GM12875 (cell line): ENCODE data around the gene RGS6.

Experiments used
- H3K4me3 ChIP-seq: one replicate; pipeline ENCODE4 v1.5.1; 2011; ENCODE audit warnings: low read depth, low read length, control low read depth
- TF ChIP-seq, protein P1 (sequence below): IDR thresholded peaks from 2 replicates; pipeline ENCODE4 v1.5.1; 2011; ENCODE audit warnings: low read depth, mild to moderate bottlenecking, control low read depth, inconsistent platforms, low read length, moderate library complexity, borderline replicate concordance; ENCODE audit not compliant: insufficient read depth

The RGS6 gene

DNA sequence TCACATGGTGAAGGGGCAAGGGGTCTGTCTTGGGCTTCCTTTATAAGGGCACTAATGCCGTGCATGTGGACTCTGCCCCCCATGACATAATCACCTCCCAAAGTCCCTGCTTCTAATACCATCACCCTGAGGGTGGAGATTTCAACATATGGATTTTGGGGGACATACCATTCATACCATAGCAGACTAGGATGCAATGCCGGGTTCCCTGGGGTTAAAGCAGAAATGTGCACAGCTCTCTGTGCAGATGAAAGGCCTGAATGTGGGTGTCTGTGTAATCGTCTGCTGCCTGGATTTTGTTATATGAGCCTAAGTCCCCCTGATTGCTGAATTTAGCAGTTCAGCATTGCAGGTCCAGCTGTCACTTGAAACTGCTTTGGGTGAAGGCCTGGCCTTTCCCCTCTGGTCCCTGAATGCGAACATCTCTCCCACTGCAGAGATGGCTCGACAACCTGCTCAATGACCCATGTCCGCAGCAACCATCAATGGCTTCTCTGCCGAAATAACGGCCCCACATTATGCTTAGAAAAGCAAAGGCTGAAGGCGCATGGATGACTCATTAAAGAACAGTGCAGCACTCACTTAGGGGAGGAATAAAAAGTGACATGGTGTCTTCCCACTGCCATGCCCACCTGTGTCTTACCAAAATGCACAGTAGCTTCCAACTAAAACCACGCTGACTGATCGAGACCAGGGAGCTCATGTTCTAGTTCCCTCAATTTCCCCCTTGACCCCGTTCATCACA lies 675.3 kb downstream of the RGS6 start:
- no peak overlapping the region for H3K4me3 ChIP-seq
- TF ChIP-seq, protein P1, sequence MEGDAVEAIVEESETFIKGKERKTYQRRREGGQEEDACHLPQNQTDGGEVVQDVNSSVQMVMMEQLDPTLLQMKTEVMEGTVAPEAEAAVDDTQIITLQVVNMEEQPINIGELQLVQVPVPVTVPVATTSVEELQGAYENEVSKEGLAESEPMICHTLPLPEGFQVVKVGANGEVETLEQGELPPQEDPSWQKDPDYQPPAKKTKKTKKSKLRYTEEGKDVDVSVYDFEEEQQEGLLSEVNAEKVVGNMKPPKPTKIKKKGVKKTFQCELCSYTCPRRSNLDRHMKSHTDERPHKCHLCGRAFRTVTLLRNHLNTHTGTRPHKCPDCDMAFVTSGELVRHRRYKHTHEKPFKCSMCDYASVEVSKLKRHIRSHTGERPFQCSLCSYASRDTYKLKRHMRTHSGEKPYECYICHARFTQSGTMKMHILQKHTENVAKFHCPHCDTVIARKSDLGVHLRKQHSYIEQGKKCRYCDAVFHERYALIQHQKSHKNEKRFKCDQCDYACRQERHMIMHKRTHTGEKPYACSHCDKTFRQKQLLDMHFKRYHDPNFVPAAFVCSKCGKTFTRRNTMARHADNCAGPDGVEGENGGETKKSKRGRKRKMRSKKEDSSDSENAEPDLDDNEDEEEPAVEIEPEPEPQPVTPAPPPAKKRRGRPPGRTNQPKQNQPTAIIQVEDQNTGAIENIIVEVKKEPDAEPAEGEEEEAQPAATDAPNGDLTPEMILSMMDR = no peak

DNA sequence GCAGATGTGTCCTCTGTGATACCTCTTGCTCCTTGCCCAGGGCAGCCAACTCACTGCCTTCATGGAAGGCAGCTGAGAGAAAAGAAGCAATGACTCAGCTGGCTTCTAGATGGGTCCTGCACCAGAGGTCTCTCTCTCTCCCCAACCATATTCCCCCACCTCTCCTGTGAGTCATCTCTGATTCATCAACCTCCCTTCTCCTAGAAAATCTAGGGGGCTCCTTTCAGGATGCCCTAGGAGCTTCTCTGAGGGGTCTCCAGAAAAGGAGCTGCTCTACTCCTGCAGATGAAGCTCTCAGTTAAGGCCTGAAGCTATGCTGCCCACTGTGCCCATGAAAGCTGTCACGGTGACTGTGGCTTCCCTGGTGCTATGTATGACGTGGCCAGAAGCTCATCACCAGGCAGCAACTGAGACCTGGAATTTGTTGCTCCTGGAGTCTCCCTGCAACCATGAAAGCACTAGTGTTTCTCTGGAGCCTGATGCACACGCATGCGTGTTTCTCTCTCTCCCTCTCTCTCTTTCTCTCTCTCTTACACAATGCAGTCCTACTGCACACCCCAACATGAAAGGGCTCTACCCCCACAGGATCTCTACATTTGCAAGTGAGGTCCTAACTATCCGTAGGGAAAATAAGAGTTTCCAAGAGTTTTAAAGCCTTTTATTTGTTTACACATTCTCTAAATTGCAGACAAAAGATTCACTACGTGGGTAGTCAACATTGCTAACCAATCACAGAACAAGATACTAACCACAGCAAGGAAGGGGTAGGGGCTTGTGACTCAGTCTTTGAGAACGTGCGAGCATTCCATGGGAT lies 676.4 kb downstream of the RGS6 start:
- TF ChIP-seq, protein P1 = no peak

DNA sequence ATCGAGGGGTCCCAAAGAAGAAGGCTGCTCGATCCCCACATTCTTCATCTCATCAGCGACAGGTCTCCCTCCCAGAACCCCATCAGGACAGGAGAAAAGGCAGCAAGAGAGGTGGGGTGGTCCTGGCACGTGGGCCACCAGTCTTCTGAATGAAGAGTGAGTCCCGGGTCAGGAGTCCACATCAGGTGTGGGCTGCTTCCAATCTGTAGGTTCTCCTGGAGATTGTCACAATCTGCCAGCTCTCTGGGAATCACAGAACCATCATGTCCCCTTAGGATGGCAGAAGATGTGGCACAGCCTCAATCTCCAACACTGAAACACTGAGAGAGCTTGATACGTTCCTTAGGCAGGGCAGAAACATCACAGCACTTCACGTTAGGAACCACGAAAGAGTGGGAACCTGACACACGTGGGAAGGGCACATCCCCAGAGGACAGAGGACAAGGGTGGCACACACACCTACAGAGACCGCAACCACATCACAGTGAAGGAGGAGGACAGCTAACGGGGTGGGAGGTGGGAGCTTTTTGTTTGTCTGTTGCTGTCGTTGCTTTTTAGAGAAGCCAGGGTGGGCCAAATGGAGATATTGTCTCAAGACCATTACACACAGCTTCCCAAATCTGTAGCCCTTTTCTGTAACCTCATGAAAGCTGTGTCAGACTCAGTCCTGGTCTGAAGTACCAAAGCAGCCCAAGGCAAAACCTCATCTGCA lies 677.1 kb downstream of the RGS6 start:
- H3K4me3 ChIP-seq = no peak overlapping the region
- TF ChIP-seq, protein P1 = no peak

More for the DNA sequence above, 676.4 kb downstream of the RGS6 start:
- H3K4me3 ChIP-seq = no peak overlapping the region

DNA sequence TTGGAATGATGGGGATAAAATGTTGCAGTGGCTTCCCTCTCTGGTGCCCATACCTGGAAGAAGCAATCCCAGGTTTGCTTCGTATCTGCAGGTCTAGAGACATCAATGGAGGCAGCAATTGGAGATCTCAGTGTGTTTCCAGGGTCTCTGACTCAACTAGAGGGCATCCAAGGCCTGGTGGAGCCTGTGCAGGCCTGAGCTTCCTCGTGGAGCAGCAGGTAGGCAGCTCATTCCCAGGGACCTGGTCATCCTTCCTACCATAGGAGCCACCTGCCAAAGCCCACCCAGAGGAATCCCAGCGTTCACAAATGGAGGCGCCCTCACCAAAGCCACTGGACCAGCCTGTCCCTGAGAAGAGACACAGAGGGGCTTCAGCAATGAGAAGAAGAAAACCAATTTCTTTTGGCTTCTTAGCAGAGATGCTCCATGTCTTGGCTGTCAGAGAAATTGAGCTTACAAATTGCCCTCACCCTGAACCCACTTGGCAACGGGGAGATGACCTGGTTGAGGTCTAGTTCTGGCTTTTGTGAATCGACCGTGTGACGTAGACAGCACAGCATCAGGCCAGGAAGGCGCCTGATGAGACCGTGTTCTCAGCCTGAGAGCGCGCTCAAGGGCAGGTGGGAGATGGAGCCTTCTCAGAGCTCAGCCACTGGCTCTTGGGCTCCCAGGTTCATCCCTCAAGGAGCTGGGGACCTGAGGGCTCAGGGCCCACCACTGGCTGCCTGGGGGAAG lies 678.0 kb downstream of the RGS6 start:
- TF ChIP-seq, protein P1 = no peak
- H3K4me3 ChIP-seq = no peak overlapping the region

DNA sequence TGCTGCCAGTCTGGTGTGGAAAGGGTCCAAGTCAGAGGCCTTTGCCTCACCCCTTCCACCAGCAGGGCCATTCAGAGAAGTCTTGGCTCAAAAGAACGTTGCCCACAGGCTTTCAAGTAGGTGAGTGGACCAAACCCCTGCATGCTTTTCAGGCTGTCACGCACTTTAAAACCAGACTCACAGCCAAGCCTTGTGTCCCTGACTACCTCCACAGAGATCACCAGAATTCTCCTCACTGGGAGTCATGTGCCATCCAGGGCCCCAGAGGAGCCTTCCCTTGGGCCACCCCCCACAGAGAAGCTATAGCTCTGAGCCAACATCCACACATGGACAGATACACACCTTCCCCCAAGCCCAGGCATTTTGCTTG lies 678.6 kb downstream of the RGS6 start:
- H3K4me3 ChIP-seq = no peak overlapping the region
- TF ChIP-seq, protein P1 = no peak

DNA sequence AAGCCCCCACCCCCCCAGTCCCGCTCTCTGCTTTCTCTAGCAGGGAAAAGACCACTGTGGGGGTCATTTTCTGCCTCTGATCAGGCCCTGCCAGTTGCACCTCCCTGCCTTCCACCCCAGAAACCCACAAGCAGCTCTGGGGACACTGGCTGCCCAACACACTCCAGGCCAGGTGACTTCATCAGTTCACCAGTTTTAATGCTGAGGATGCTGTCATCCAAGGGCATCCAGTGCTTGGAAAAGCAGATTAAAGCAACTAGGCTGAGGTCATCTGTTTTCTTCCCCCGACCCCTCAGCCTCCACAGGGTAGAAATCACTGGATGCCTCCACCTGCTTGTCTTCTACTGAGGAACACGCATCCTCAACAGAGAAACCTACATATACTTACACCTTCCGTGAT lies 679.3 kb downstream of the RGS6 start:
- TF ChIP-seq, protein P1 = no peak
- no peak overlapping the region for H3K4me3 ChIP-seq
